Globus pallidus (tissue), 1 donor: Measurements from ENCODE around the gene CELA2B.
"Not testable (repeated sequence)": the region's sequence is repeated elsewhere in the genome, so short reads cannot be mapped to it uniquely, and the experiment has no call there.

Experiments
- DNase-seq: peaks from one replicate; pipeline ENCODE4 v3.0.0-alpha.2; 2015; ENCODE audit warnings: low spot score

CELA2B gene

GRCh38 chr1:15475752-15476314 lies at the start of gene CELA2B:
Gene CELA2B (plus strand): TSS chr1:15476104. CDS start chr1:15476126, 22 bp downstream.
- DNase-seq: no peak

DNA sequence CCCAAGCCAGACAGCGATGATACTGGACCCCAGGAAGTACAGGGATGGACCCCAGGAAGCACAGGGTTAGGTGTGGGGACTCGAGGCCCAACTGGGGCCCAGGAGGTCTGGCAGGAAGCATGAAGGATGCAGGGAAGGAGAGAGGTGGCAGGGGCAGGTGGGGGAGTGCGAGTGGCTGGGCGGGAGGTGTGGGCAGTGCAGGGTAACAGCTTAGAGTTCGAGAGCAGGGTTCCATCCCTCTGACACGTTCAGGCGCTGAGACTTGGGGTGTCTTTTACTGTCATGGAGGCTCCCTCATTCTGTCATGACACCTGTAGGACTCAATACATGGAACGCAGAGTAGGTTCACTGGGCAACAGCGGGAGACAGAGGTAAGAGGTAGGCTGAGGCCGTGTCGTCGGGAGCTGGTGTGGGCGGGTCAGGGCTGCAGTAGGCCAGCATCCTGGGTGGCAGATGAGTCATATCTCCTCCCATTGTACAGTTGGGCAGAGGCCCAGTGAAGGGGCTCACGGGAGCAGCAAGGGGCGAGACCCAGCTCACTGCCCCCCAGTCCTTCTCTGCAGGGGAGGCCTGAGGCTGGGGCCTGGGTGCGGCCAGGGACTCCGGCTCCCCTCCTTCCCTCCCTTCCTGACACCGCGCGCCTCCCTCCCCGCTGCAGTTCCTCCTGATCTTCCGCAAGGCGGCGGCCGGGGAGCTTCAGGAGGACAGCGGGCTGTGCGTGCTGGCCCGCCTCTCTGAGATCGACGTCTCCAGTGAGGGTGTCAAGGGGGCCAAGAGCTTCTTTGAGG lies 49.2 kb upstream of the CELA2B start:
- DNase-seq: no peak

- no peak for DNase-seq
Observed at GRCh38 chr1:15427280-15427666, 48.6 kb upstream of the CELA2B start.

- DNase-seq: not testable (repeated sequence)
Observed at GRCh38 chr1:15428252-15428651, 47.7 kb upstream of the CELA2B start.

- DNase-seq: no peak
Observed at GRCh38 chr1:15428815-15429435, 47.0 kb upstream of the CELA2B start.

DNA sequence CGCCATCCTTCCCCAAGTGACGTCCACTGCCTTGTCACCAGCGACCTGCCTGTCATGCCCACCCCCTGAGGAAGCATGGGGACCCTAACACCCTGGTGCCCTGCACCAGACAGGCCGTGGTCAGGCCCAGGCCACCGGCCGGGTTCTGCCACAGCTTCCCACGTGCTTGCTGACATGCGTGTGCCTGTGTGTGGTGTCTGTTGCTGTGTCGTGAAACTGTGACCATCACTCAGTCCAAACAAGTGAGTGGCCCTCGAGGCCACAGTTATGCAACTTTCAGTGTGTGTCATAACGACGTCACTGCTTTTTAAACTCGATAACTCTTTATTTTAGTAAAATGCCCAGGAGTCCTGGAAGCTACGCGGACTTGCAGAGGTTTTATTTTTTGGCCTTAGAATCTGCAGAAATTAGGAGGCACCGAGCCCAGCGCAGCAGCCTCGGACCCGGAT lies 46.2 kb upstream of the CELA2B start:
- DNase-seq: no peak

GRCh38 chr1:15430787-15431570 lies 44.9 kb upstream of the CELA2B start:
- DNase-seq: peak; percentile 64

- no peak for DNase-seq
Observed at GRCh38 chr1:15431571-15431948, 44.3 kb upstream of the CELA2B start.

GRCh38 chr1:15432324-15432723 lies 43.6 kb upstream of the CELA2B start:
- no peak for DNase-seq

- no peak for DNase-seq
Observed at GRCh38 chr1:15433471-15433870, 42.4 kb upstream of the CELA2B start.

- not testable (repeated sequence) for DNase-seq
Observed at GRCh38 chr1:15434739-15435138, 41.2 kb upstream of the CELA2B start.

GRCh38 chr1:15435239-15436077 lies 40.4 kb upstream of the CELA2B start:
- no peak for DNase-seq

- DNase-seq: no peak
Observed at GRCh38 chr1:15436881-15437442, 38.9 kb upstream of the CELA2B start.

- DNase-seq: no peak
Observed at GRCh38 chr1:15439325-15439724, 36.6 kb upstream of the CELA2B start.

DNA sequence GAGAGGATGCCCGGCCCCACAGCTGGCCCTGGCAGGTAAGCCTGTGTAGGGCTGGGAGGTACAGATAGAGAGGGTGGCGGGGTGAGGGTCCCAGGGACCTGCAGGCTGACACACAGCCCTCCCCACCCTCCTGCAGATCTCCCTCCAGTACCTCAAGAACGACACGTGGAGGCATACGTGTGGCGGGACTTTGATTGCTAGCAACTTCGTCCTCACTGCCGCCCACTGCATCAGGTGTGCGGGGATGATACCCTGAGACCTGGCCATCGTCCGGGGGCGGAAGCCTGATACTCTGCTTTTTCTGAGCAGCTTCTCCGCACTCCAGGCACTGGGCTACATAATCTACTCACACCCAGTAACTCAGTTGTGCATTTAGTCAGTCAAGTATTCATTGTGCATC lies 35.5 kb upstream of the CELA2B start:
- no peak for DNase-seq

DNA sequence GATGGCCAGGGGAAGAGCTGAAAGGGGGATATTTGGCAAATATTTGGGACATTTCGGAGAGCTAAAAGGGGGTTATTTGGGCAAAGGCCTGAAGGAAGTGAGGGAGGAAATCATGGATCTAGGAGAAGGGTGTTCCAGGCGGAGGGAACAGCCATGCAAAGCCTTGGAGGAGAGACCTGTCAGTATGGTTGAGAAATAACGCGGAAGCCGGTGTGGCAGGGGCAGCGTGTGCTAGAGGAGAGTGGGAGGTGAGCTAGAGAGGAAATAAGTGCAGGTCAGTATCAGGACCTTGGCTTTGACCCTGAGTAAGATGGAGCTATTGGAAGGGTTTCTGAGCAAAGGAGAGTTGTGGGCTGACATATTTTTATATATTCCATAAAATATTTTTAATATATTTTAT lies 34.7 kb upstream of the CELA2B start:
- no peak for DNase-seq

DNA sequence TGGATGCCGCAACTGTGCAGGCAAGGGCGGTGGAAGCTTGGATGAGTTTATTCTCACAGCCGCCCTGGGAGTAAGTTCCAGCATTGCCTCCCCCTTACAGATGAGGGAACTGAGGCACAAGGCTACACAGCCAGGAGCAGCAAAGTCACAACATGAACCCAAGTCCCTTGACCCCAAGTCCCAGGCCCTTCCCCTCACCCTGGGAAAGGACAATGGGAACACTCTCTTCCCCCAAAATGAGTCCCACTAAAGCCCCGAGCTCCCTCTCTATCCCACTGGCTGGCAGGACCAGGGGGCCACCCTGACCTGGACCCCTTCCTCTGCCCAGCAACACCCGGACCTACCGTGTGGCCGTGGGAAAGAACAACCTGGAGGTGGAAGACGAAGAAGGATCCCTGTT lies 33.8 kb upstream of the CELA2B start:
- no peak for DNase-seq

GRCh38 chr1:15442759-15443158 lies 33.1 kb upstream of the CELA2B start:
- DNase-seq: no peak

DNA sequence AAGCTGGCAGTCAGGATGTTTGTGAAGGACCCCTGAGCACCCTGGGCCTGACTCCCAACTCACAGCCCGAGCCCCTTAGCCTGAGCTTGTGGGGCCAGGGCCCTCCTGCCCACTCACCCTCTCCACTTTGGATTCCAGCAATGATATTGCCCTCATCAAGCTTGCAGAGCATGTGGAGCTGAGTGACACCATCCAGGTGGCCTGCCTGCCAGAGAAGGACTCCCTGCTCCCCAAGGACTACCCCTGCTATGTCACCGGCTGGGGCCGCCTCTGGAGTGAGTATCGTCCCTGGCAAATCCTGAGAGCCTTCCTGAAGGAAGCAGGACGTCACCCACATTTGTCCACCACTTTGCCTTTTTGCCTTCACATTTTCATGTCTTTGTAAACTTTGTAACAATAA lies 32.6 kb upstream of the CELA2B start:
- DNase-seq: no peak

DNA sequence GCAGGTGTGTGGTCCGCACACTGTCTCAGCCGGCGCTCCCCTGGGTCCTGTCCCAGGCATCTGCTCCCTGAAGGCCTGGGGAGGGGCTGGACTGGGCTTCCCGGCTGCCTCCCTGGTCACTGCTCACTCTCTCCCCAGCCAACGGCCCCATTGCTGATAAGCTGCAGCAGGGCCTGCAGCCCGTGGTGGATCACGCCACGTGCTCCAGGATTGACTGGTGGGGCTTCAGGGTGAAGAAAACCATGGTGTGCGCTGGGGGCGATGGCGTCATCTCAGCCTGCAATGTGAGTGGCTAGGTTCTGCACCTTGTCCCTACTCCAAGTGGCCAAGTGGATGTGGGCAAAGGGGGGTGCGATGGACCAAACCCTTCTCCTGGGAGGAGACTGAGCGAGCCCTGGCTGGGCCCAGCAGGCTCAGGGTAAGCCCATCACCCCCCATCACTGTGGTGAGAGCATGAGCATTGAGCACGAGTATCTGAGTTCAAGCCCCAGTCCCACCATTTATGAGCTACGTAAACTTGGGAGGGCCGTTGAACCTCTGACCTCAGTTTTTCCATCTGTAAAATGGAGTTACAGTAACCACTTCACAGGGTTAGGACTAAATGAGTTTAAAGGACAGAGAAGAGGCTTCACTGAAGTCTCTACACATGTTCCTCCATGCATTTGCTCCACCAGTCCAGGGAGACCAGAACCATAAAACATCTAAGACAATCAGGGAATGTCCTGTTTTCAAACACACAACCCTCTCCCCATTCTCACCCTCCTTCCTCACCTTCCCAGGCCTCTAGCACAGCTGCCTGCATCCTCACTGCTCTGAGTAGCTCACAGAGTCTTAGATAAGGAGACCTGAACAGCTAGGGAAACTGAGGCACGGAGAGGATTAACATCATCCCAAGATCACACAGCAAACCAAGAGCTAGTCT lies 31.2 kb upstream of the CELA2B start:
- DNase-seq: no peak
